Tibial artery (tissue), 4 donors: Measurements from ENCODE around the gene FOXB1.

Experiments
- DNase-seq, 2 donors: peaks; one replicate each; pipeline ENCODE4 v3.0.0-alpha.2; 2019
- H3K27ac ChIP-seq, 2 donors: fragments of 200-600 bp; sonication (generic) in 1 of 2; 1 replicate in 1 of 2; 2 replicates in 1 of 2; pipeline ENCODE4 v1.5.1; 2018 to 2019; ENCODE audit warnings: mild to moderate bottlenecking in 1 of 2
- H3K27me3 ChIP-seq, 2 donors: fragments of 200-600 bp; sonication (generic) in 1 of 2; one replicate each; pipeline versions ENCODE4 v1.5.1 to v1.6.0; 2016 to 2019
- H3K36me3 ChIP-seq, 3 donors: fragments of 200-600 bp; sonication (generic) in 2 of 3; one replicate each; pipeline ENCODE4 v1.5.1; 2016 to 2019; ENCODE audit warnings: mild to moderate bottlenecking in 2 of 3
- H3K4me1 ChIP-seq, 4 donors: fragments of 200-600 bp; sonication (generic) in 2 of 4; 1 replicate in 3 of 4; 2 replicates in 1 of 4; pipeline ENCODE4 v1.5.1; 2016 to 2019
- H3K4me3 ChIP-seq, 2 donors: fragments of 200-600 bp; sonication (generic) in 1 of 2; 1 replicate in 1 of 2; 2 replicates in 1 of 2; pipeline ENCODE4 v1.5.1; 2018 to 2019; ENCODE audit warnings: mild to moderate bottlenecking in 2 of 2
- H3K9me3 ChIP-seq, 3 donors: fragments of 200-600 bp; sonication (generic) in 1 of 3; one replicate each; pipeline ENCODE4 v1.5.1; 2016 to 2019
- CTCF ChIP-seq, 2 experiments: fragments of 200-600 bp in 1 of 2; fragments of 450-650 bp in 1 of 2; IDR thresholded peaks; one replicate each; pipeline ENCODE4 v1.5.1; 2017 to 2019; ENCODE audit warnings: antibody characterized with exemption in 2 of 2, mild to moderate bottlenecking in 1 of 2, moderate library complexity in 1 of 2
- intact Hi-C: fragments of 100-400 bp; cut with DNase I; formaldehyde crosslinking; loops from one replicate; pipeline ENCODE4 v1.15.0; 2023; ENCODE audit warnings: low total_unique reads

Gene FOXB1

GRCh38 chr15:60009124-60009960, 5.2 kb downstream of the FOXB1 start:
- no peak overlapping the region for H3K4me3 ChIP-seq
- H3K27me3 ChIP-seq, result peaks cover 0 to 72% of the 10 kb centered on the region in 2 donors
- TF ChIP-seq CTCF (IDR thresholded peaks at IDR 0.05), result no peak
- H3K4me1 ChIP-seq, result peaks cover 0 to 26% (median 22%) of the 10 kb centered on the region in 4 donors
- DNase-seq, result no peak
- no peaks in the 10 kb centered on the region for H3K36me3 ChIP-seq
- no peaks in the 10 kb centered on the region for H3K9me3 ChIP-seq
- H3K27ac ChIP-seq, result no peak overlapping the region
- intact Hi-C loops, result no loop called here

- Histone ChIP-seq H3K27ac (no peak overlapping the region), H3K4me1 (peaks cover 0 to 18% (median 14%) of the 10 kb centered on the region in 4 donors), H3K4me3 (no peak overlapping the region), H3K9me3 (no peaks in the 10 kb centered on the region), H3K27me3 (peaks cover 0 to 67% of the 10 kb centered on the region in 2 donors), H3K36me3 (no peaks in the 10 kb centered on the region)
- DNase-seq, result no peak
- no peak for TF ChIP-seq CTCF (IDR thresholded peaks at IDR 0.05)
- intact Hi-C loops, result no loop called here
These were observed 6.0 kb downstream of the FOXB1 start for GRCh38 chr15:60009980-60010732.

- Histone ChIP-seq H3K27ac (no peak overlapping the region), H3K4me3 (no peak overlapping the region), H3K27me3 (peaks cover 0 to 60% of the 10 kb centered on the region in 2 donors), H3K4me1 (peaks cover 0 to 11% (median 7%) of the 10 kb centered on the region in 4 donors), H3K9me3 (no peaks in the 10 kb centered on the region), H3K36me3 (no peaks in the 10 kb centered on the region)
- intact Hi-C loops, result no loop called here
- DNase-seq, result no peak
- no peak for TF ChIP-seq CTCF (IDR thresholded peaks at IDR 0.05)
These were observed 6.7 kb downstream of the FOXB1 start for GRCh38 chr15:60010858-60011257.

GRCh38 chr15:60012695-60013094, 8.6 kb downstream of the FOXB1 start:
- no peak for DNase-seq
- H3K9me3 ChIP-seq, result peaks cover 0 to 4% (median 0%) of the 10 kb centered on the region in 3 donors
- H3K4me3 ChIP-seq, result no peak overlapping the region
- no peak overlapping the region for H3K27ac ChIP-seq
- peaks cover 0 to 43% of the 10 kb centered on the region in 2 donors for H3K27me3 ChIP-seq
- no peaks in the 10 kb centered on the region for H3K36me3 ChIP-seq
- no peak for TF ChIP-seq CTCF (IDR thresholded peaks at IDR 0.05)
- H3K4me1 ChIP-seq, result no peaks in the 10 kb centered on the region
- intact Hi-C loops, result no loop called here

- Histone ChIP-seq H3K4me3 (no peak overlapping the region), H3K27ac (no peak overlapping the region), H3K36me3 (no peaks in the 10 kb centered on the region), H3K27me3 (peaks cover 0 to 18% of the 10 kb centered on the region in 2 donors), H3K4me1 (no peaks in the 10 kb centered on the region), H3K9me3 (peaks cover 0 to 4% (median 0%) of the 10 kb centered on the region in 3 donors)
- no peak for DNase-seq
- intact Hi-C loops, result no loop called here
- TF ChIP-seq CTCF (IDR thresholded peaks at IDR 0.05), result no peak
These were observed 13.7 kb downstream of the FOXB1 start for GRCh38 chr15:60017538-60018520.
